Measurements from ENCODE around the gene CDH13. TPM values are rescaled to one million over a fixed set of nuclear protein-coding genes. Genes with fewer than 3 reads are reported as not detected.

Gene CDH13
- total RNA-seq, 1 donor from 2014 or later: 25.7 TPM

DNA sequence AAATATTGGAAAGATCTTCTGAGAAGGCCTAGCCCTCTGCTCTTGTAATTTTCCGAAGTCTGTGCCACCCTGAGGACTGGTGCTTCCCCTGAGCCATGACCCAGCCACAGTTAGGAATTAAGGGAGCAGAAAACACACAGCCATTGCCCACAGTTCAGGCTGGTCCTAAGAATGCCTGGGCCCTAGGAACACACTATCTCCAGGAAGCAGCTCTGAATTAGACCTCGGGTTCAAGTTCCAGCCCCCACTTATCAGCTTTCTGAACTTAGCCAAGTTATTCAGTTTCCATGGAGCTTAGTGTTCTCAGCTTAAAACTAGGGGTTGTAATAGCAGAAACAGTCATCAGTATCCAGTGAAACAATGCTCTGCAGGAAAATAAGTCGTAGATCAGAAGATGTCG lies 56.0 kb downstream of the CDH13 start:
- no peak for FAIRE-seq
- DNase-seq (ENCODE audit: low spot score in 2 of 2): no peak

GRCh38 chr16:82684256-82684655 lies 57.5 kb downstream of the CDH13 start:
- no peak for DNase-seq (ENCODE audit: low spot score in 2 of 2)
- FAIRE-seq: no peak

DNA sequence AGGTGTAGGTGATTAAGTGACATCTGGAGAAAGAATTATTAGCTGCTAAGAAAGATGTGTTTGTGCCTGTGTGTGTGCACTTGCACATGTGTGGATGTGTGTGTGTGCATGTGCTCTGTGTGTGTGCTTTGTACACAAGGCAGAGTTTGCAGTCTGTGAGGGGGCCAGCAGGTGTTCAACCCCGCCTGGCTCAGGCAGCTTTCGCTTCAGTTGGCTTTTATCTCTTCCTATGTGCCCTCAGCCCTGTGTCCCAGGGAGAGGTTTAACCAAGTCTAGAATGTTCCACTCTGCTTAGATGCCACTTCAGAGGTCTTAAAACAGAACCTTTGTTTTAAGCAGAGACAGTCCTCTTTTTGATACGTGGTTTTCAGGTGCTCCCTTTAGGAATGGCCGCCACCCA lies 58.8 kb downstream of the CDH13 start:
- FAIRE-seq (no peak), DNase-seq (ENCODE audit: low spot score in 2 of 2) (no peak)

DNA sequence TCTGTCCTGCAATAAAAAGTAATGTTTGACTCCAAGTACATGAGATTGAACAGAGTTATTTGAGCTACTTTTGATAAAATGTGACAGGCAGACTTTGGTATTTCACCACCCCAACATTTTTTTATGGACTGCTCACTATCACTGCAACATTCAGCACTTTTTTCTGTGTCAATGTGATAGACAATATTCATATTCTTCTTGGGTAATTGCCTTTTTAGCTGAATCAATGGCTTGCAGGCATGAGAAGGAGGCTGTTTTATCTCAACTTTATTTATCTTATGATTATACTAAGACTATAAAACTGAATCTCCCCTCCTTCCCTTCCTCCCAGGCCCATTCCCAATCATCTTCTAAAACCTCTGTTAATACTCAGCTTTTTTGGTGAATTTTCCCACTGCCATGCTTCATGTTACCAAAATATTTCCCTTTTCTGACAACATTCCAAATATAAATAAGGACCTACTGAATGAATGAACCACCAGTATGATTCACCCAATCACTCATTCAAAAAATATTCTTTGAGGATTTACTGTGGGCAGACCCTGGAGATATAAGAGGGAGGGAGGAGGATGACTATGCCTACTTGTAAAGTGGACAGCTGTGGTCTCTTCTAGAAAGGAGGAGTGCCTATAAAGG lies 67.6 kb downstream of the CDH13 start:
- FAIRE-seq (no peak), DNase-seq (ENCODE audit: low spot score in 2 of 2) (no peak)

- FAIRE-seq (no peak), DNase-seq (ENCODE audit: low spot score in 2 of 2) (no peak)
Observed at GRCh38 chr16:82695806-82696205, 69.0 kb downstream of the CDH13 start.

GRCh38 chr16:82699260-82699659 lies 72.5 kb downstream of the CDH13 start:
- FAIRE-seq (no peak), DNase-seq (ENCODE audit: low spot score in 2 of 2) (no peak)

GRCh38 chr16:82699711-82700495 lies 73.1 kb downstream of the CDH13 start:
- FAIRE-seq (peak; percentile 17), DNase-seq (ENCODE audit: low spot score in 2 of 2) (peak; percentile 15 to 41)

- no peak for FAIRE-seq
- no peak for DNase-seq (ENCODE audit: low spot score in 2 of 2)
Observed at GRCh38 chr16:82700541-82701235, 73.9 kb downstream of the CDH13 start.

GRCh38 chr16:82701442-82701955 lies 74.7 kb downstream of the CDH13 start:
- FAIRE-seq: no peak

DNA sequence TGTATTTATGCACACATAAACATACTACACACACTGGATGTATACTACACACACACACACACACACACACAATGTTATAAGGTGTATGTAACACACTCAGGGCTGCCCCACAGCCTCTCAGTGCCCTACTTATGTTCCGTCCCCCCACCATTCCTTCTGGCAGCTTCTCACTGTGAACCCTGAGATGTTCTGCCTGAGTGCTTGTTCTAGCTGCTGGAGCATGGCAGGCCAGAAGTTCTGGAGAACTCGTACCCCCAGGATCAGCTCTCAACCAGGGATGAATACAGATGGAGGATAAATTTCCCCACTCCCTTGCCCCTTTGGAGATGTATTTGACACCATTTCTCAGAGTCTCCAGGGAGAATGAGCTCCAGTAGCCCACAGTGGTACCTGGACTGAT lies 76.4 kb downstream of the CDH13 start:
- no peak for FAIRE-seq
- no peak for DNase-seq (ENCODE audit: low spot score in 2 of 2)

More at GRCh38 chr16:82701442-82701955, 74.7 kb downstream of the CDH13 start:
- no peak for DNase-seq (ENCODE audit: low spot score in 2 of 2)

GRCh38 chr16:82703871-82704768 lies 77.4 kb downstream of the CDH13 start:
- FAIRE-seq (no peak), DNase-seq (ENCODE audit: low spot score in 2 of 2) (no peak)

DNA sequence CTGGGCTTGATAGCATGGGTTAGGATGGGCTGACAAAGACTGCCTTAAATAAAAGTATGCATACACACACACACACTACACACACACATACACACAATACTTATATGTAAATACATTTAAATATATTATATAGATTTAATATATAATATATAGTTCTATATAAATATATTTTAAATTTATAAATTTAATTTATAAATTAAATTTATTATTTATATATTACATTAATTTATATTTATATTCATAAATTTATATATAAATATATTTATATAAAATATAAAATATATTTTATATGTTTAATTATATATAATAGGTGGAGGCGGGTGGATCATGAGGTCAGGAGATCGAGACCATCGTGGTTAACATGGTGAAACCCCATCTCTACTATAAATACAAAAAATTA lies 83.2 kb downstream of the CDH13 start:
- DNase-seq (ENCODE audit: low spot score in 2 of 2) (no peak), FAIRE-seq (peak; percentile 87)

DNA sequence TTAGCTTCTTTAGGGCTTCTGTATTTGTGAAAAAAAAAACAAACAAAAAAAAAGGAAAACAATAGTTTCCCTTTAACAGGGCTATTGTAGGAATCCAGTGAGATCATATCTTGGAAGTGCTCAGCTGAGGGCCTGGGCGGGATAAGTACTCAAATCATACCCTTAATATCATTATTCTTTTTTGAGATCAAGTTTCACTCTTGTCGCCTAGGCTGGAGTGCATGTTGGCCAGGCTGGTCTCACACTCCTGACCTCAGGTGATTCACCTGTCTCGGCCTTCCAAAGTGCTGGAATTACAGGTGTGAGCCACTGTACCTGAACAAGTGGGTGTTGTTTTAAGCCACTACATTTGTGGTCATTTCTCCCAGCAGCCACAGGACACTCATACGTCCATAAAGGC lies 87.0 kb downstream of the CDH13 start:
- DNase-seq (ENCODE audit: low spot score in 2 of 2) (no peak), FAIRE-seq (no peak)

DNA sequence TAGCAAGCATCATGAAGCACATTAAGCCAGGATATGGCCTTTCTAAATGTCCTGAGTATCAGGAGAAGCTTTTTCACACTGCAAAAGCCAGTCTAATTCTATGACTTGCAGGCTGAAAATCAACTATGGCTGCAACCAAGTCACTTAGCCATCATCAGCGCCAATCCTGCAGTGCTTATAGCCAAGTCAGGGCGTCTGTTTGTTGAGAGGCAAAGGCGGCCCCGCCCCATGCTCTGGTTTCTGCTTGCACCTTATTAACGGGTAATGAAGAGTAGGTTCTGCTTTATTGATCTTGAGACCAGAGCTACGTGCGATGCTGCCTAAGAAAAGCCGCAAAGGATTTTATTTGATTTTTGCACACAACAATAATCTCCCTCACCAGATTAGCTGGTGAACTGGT lies 88.4 kb downstream of the CDH13 start:
- FAIRE-seq (no peak), DNase-seq (ENCODE audit: low spot score in 2 of 2) (no peak)

DNA sequence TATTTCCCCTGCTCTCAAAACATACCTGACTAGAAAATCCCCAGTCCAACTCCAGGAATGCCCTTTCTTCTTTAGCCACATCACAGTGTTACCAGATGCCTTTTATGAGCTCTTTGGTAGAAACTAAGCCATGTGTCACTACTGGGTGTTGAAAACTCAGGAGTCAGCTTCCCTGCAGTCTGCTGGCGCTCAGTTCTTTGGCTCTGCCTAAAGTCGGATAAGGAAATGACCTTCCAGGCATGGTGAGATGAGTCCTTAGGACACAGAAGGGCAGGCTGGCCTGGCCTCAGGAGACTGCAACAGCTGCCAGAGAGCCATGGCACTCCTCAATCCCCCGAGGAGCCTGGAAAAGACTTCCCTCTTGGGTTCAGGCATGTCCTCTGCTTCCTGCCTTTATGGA lies 89.1 kb downstream of the CDH13 start:
- no peak for DNase-seq (ENCODE audit: low spot score in 2 of 2)
- FAIRE-seq: no peak

DNA sequence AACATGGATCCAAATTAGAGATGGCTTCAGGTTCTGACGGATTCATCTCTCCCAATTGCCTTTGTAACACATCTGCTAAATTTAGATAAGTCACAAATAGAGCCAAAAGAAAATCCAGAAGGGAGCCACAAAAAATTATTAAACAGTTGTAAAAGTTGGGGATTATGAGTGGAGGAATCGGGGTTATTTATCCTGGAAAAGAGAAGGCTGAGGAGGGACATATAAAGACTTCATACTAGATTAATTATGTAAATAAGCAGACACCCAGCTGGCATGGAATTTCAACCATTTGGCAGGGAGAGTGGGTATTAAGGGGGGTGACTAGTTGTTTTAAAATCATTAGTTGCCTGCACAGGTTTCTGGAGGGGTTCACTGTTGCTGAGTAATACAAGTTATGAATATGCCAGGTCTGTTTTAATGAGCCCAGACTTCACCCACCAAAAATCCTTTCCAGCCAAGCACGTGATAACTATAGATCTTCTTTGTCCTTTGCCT lies 89.6 kb downstream of the CDH13 start:
- FAIRE-seq: no peak
- no peak for DNase-seq (ENCODE audit: low spot score in 2 of 2)

DNA sequence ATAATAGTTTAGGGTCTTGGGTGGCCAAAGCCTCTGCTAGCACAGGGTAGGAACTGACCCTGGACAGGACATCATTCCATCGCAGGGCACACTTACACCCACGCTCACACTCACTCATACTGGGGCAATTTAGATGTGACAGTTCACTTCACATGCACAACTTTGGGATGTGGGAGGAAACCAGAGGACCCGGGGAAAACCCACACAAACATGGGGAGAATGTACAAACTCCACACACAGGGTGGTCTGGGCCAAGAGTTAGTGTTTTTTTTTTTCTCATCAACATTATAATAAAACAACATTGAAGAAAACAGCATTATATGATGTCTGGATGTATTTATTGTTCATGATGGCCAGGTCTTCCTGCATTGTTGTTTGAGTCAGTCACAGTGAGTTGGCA lies 93.6 kb downstream of the CDH13 start:
- DNase-seq (ENCODE audit: low spot score in 2 of 2): no peak
- FAIRE-seq: no peak

GRCh38 chr16:82726306-82726705 lies 99.5 kb downstream of the CDH13 start:
- no peak for FAIRE-seq
- DNase-seq (ENCODE audit: low spot score in 2 of 2): no peak

DNA sequence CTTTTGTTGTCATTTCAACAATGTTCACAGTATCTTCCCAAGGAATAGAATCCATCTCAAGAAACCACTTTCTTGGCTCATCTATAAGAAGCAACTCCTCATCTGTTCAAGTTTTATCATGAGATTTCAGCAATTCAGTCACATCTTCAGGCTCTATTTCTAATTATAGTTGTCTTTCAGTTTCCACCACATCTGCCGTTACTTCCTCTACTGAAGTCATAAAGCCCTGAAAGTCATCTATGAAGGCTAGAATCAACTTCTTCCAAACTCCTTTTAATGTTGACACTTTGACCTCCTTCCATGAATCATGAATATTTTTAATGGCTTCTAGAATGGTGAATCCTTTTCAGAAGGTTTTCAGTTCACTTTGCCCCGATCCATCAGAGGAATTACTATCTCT lies 102.1 kb downstream of the CDH13 start:
- no peak for DNase-seq (ENCODE audit: low spot score in 2 of 2)
- no peak for FAIRE-seq

DNA sequence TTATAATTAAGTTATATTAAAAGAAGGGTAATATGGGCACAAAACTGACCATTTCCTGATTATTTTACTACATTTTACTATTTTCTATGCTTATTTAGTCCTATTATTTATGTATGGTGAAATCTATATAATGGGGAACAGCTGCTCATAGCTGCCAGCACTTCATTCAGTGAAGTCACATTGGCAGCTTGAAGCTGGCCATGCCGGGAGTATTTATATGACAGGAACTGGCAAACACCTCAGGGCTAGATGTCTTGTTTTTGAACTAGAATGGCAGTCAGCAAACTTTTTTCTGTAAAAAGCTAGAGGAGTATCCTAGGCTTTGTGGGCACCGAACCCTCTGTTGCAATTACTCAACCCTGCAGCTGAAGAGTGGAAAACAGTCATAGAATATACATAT lies 104.1 kb downstream of the CDH13 start:
- FAIRE-seq: no peak
- DNase-seq (ENCODE audit: low spot score in 2 of 2): no peak
